HuH-7 (cell line): ENCODE measurements around the gene COIL.

Experiments
- DNase-seq: peaks from one replicate; pipeline ENCODE4 v3.0.0; 2011; ENCODE audit warnings: low spot score

Gene COIL

GRCh38 chr17:56909742-56910508, 50.9 kb downstream of the COIL start:
- DNase-seq = no peak

GRCh38 chr17:56908001-56908542, 52.8 kb downstream of the COIL start:
- DNase-seq = no peak

GRCh38 chr17:56903560-56903959, 57.3 kb downstream of the COIL start:
- DNase-seq = no peak

- DNase-seq = no peak
These were observed 58.5 kb downstream of the COIL start for GRCh38 chr17:56902348-56902747.

- no peak for DNase-seq
These were observed 61.4 kb downstream of the COIL start for GRCh38 chr17:56899403-56899802.

GRCh38 chr17:56898874-56899273, 62.0 kb downstream of the COIL start:
- no peak for DNase-seq

GRCh38 chr17:56897646-56898424, 63.0 kb downstream of the COIL start:
- DNase-seq = no peak

GRCh38 chr17:56896968-56897359, 63.9 kb downstream of the COIL start:
- DNase-seq = no peak

- no peak for DNase-seq
These were observed 64.5 kb downstream of the COIL start for GRCh38 chr17:56896217-56896967.

GRCh38 chr17:56894859-56895455, 65.9 kb downstream of the COIL start:
- DNase-seq = no peak

- no peak for DNase-seq
These were observed 67.3 kb downstream of the COIL start for GRCh38 chr17:56893503-56893902.

- no peak for DNase-seq
These were observed 68.5 kb downstream of the COIL start for GRCh38 chr17:56892333-56892732.

GRCh38 chr17:56891751-56892150, 69.1 kb downstream of the COIL start:
- no peak for DNase-seq

- DNase-seq = no peak
These were observed 69.8 kb downstream of the COIL start for GRCh38 chr17:56890906-56891674.

- no peak for DNase-seq
These were observed 70.5 kb downstream of the COIL start for GRCh38 chr17:56890390-56890789.
